G401.6 (cell line): Measurements from ENCODE around the gene CCDC6.
"Not testable (repeated sequence)": the region's sequence is repeated elsewhere in the genome, so short reads cannot be mapped to it uniquely, and the experiment has no call there.

ENCODE experiments used
- FAIRE-seq: peaks from 2 replicates; lab custom pipeline; 2012; peaks lifted over from hg19 to GRCh38; lab: Jason Lieb, UNC

Gene CCDC6

GRCh38 chr10:59880971-59881510 is 25.3 kb downstream of the CCDC6 start:
- no peak for FAIRE-seq

DNA sequence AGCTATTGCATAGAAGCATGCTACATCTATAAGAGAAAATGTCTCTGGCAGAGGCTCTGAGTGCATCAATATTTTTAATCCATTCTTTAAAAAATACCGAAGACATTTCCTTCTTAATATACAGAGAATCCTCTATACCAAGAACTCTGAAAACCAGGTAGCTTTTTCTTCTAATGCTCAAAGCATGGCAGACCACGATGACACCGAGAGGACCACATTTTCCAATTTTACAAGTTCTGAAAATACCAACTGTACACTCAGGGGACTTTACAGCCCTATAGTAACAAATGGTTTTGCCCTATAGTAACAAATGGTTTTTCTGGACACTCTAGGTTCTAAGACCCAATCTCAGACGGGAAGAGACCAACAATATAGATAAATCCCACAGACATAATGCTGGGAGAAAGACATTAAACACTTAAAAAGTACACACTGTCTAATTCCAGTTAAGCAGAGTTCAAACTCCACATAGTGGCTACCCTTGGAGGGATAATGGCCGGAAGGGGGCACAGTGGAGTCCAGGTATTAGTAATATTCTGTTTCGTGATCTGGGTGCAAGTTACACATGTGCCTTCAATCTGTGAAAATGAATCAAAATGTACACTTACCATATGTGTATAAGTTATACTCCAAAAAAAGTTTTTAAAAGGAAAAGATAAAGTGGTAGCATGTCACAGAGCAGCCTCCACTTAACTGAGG is 26.2 kb downstream of the CCDC6 start:
- FAIRE-seq: no peak

GRCh38 chr10:59879363-59879913 is 26.9 kb downstream of the CCDC6 start:
- FAIRE-seq: no peak

- FAIRE-seq: no peak
Observed at GRCh38 chr10:59878915-59879314, 27.4 kb downstream of the CCDC6 start.

DNA sequence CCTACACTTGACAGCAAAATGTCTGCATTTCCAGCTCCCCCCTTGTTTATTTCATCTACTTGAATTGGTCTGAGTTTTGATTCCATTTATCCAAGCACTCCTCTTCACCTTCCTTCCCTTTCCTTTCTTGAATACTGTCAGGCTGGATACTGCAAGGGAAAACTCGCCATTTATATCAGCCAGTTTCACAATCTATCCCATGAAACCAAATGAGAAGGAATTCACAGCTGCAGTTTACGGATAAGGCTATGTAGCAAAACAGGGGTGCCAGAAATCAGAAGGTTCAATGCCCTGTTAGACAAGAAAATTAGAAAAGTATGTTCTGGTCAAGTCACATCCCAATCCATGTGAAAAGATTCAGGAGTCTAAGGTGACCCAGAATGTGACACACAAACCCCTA is 28.1 kb downstream of the CCDC6 start:
- FAIRE-seq: no peak

DNA sequence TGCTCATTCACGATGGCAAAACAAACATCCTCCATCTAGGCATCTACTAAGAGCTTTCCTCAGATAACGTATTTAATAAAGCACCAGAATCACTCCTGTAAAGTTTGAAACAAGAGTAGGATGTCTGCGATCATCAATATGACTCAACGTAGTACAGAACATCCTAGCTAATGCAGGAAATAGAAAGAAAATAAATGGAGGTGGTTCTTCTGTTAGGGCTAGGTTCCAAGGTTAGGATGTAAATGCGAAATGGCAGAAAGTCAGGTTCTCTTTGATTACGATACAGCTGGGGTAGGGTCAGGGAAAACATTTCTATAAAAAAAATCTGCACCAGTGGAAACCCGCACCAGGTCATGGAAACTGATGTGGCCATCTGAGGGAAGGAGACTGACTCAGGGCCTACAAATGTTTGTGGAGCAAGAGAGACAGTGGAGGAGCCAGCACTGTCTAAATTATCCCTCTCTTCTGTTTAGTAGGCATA is 29.1 kb downstream of the CCDC6 start:
- no peak for FAIRE-seq

GRCh38 chr10:59876695-59877094 is 29.7 kb downstream of the CCDC6 start:
- no peak for FAIRE-seq

GRCh38 chr10:59876208-59876607 is 30.1 kb downstream of the CCDC6 start:
- not testable (repeated sequence) for FAIRE-seq

DNA sequence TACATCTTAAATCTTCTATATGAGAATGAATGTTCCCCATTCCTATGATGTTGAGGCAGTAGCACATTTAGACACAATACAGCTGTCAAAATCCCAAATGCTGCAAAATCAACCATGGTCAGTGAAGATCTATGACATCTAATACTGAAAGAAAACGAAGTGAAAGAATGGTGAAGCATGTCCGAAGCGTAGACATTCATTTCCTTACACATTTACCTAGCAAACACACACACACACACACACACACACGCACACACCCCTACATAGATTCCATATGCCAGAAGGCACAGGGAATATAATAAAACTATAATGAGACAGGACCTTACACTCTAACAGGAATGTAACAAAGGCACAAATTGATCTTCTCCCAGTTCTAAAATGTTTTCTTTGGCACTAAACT is 32.5 kb downstream of the CCDC6 start:
- FAIRE-seq: no peak

- FAIRE-seq: no peak
Observed at GRCh38 chr10:59872892-59873463, 33.4 kb downstream of the CCDC6 start.

DNA sequence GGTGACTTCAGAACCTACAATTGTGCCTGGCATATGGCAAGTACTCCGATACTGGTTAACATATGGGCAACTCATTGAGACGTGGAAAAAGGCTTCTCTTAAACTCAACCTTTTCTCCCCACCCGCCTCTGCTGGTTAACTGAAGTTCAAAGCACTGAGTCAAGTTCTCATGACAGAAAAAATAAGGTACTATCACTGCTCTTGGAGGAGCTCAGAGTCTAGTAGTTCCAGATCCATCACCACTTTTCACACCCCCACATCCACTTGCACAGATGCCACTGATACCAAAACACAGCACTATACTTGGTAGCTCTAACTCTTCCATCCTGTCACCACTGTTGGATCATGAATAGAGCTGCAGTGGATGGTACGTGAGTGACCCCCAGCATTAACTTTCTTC is 36.2 kb downstream of the CCDC6 start:
- no peak for FAIRE-seq

DNA sequence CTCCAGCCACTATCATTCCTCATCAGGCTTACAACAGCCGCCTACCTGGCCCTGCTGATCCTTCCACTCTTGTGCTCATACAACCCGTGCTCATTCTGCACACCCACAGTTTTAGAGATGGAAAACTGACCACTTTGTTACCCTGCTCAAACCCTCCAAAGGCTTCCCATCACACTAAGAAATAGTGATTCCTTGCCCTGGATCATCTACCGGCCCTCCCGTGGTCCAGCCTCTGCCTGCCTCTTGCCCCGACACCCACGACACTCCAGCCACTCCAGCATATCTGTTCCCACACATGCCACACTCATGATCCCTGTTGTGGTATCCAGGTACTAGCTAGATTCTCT is 36.8 kb downstream of the CCDC6 start:
- no peak for FAIRE-seq

- no peak for FAIRE-seq
Observed at GRCh38 chr10:59868696-59869593, 37.4 kb downstream of the CCDC6 start.

DNA sequence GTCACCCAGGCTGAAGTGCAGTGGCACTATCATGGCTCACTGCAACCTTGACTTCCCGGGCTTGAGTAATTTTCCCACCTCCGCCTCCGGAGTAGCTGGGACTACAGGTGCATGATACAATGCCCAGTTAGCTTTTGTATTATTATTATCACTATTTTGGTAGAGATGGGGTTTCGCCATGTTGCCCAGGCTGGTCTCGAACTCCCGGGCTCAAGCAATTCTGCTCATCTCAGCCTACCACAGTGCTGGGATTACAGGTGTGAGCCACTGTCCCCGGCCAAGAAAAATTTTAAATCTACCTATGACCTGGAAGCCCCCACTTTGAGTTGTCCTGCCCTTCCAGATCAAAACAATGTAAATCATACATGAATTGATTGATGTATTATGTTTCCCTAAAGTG is 38.8 kb downstream of the CCDC6 start:
- no peak for FAIRE-seq

GRCh38 chr10:59865101-59865500 is 41.3 kb downstream of the CCDC6 start:
- no peak for FAIRE-seq

DNA sequence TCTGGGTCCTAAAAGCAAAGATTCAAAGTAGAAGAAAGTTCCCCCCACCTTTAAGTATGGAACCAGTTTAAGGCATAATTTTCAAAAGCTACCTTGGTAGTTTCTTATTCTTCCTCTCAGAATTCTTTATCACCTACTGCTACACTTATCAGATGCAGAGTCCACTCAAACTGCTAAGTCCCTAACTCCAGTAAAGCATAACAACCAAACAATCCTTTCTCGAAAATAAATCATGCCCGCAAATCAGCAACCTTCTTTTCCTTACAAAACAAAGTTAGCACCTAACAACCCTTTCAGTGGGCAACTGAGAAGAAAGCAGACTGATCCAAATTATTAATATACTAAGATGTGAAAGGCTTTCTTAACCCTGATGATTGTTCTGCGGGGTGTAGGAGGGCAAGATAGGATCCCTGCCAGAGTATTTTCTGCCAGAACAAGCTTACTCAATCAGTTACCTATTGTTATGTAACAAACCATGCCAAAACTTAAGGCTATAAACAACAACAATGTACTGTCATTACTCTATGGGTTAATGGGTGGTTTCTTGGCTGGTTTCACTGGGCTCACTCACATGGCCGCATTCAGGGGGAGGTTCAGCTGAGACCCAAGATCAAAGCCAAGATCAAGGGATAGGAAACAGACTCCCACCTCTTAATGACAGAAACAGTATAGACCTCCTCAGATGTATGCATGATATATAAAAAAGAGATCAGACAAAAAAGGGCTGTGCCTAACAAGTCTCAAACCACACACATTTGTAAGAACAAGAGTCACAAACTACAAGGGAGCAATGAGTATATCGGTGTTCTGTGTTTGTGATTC is 42.0 kb downstream of the CCDC6 start:
- FAIRE-seq: no peak

GRCh38 chr10:59859570-59859969 is 46.8 kb downstream of the CCDC6 start:
- no peak for FAIRE-seq

DNA sequence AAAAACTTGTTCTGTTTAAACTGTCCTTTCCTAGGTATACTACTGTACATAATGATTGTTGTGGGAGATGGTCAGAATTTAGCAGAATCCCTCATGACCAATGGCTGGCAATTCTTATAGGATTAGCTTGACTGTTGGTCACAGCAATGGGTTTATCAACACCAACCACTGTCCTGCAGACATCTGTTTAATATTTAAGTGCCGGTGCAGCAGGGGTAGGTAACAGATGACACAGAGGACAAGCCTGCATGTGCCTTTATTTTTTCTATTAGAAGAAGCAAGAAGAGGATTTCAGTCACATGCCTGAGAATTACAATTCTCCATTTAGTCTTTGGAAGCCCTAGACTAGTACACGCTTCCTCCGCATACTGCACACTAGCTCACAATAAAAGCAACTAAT is 48.4 kb downstream of the CCDC6 start:
- no peak for FAIRE-seq

DNA sequence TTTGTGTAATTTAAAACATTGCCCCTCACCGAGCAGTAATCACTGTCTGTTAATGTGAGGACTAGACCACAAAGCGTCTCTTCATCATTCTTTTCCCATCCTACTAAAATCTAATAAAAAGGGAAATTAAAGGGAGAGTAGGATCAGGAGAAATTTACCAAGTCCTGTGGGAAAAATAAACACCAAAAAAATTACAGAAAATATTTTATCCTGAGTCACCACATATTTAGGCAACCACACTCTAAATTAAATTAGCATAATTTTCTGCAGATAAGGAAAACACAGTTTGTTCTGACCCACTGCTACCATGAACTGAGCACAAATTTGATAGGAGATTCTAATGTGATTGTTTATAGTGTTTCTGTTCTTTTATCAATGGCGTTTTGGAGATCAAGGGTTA is 49.3 kb downstream of the CCDC6 start:
- no peak for FAIRE-seq

GRCh38 chr10:59856104-59856503 is 50.3 kb downstream of the CCDC6 start:
- no peak for FAIRE-seq

- FAIRE-seq: no peak
Observed at GRCh38 chr10:59854571-59854970, 51.8 kb downstream of the CCDC6 start.

GRCh38 chr10:59852670-59853069 is 53.7 kb downstream of the CCDC6 start:
- no peak for FAIRE-seq
